GM21786 (cell line): ENCODE results near the gene SPAG6.
"Not testable (repeated sequence)": the region's sequence is repeated elsewhere in the genome, so short reads cannot be mapped to it uniquely, and the experiment has no call there.

Experiments
- ATAC-seq: cut with Tn5 transposase; IDR thresholded peaks from one replicate; pipeline ENCODE4 v1.9.1; 2021; ENCODE audit not compliant: unreplicated experiment

The SPAG6 gene

DNA sequence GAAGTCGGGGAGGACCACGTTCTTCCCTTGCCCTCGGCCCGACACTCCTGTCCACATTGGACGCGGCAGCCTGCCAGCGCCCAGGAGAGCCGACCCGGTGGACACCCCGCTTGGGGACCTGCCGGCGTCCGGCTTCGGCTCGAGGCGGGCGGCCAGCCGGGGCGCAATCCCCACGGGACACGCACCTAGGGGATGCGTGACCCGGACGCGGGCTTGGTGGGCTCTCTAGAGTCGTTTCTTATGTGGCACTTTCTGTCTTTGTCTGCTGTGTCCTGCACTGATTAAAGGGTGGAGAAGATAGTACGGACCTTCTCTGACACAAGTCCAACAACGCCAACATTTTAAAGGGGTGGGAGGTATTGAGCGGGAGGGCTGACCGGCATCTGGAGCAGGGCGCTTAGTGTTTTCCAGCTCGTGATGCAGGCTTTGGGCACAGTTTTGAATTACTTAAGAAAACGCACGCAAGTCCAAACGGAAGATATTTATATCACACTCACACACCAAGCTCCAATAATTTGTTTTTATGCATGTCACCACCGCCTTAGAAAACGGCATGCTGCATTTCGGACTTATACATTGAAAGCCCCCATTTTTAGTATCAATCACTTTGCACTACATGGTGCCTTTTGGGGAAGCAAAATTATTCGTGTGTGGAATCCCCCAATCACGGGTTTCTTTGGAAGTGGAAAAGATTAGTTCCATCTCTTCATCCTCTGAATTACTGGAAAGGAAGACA, 3.9 kb upstream of the SPAG6 start:
- ATAC-seq, result peak; percentile 12

DNA sequence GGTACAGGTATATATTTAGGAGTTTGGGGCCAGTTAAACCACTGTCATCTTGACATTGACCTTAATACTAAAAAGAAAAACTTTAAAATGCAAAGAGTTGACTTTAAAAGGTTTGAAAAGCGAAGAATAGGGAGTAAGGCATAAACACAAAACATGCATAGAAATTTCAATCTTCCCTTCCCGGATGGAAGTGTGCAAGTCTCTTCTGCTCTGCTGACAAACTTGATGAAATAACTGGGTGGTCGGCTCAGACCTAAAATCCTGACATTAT, 3.4 kb upstream of the SPAG6 start:
- ATAC-seq, result no peak

DNA sequence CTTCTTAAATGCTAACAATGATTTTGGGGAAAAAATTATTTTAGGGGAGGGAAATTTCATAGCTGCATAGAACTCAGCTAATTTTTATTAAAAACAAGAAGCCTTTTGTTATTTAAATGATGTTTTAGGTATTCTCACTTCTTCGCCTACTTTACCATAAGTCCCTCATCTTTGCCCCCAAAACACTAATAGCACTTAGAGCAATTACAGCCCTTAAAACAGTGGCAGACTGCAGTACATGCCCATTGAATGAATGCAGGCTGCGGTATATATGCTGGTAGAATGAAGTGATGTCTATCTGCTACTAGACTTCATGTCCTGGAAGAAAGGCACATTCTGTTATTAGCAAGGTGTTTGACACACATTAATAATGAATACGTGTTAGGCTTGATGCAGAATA, 2.9 kb upstream of the SPAG6 start:
- ATAC-seq, result no peak

DNA sequence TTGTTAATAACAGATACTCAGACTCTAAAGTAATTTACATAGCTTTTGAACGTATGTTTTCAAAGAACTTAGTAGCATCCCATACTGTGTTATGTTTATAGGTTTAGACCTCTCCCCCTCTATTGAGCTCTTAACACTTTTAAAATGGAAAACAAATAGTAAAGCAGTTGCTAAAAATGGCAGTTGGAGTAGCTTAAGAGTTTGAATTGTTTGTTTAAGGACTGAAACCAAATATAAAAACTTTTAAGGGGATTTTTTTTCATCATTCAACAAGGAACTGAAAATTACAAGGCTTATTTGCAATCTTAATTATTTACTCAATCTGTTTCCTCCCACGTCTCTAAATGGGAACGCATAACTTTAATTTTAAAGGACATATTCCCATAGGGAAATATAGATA, 1.6 kb upstream of the SPAG6 start:
- ATAC-seq, result no peak

DNA sequence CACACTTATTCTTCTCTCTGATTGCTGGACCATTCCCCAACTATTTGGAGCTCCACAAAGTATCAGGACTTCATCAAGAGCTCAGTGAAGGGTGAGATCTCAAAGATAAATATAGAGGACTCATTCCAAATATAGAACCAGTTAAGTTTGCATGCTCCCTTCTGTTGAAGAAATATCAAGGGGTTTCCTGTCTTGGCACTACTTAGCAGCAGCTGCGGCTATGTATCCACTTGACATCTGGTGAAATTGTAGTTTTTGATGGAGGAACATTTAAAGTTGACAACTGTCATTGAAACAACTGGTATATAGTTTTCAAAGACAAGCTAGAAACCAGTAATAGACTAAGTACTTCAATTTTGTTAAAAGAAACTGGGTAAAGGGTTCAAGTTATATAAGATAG, 1.0 kb upstream of the SPAG6 start:
- no peak for ATAC-seq

DNA sequence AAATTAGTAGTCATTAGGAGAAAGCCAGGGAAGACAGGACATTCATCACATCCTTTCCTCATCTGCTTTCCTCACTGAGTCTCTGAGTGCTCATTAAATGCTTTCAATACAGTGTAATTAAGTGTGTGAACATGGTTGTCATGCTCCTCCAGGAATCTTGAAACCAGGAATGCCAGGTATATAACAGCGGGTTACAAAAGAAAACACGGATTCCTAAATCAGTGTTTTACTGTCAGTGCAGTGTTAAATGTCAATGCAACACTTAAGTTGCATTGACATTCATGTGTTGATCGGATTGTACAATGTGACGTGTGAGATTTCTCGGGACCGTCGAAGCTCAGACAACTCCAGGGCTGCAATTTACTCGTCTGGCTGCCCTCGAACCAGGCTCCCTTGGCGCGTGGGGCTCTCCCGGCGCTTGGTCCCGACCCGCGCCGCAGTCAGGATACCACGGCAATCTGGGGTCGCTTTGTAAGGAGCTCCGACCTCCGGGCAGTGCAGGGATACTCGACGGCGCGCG, 455 bp upstream of the SPAG6 start:
- ATAC-seq, result no peak

DNA sequence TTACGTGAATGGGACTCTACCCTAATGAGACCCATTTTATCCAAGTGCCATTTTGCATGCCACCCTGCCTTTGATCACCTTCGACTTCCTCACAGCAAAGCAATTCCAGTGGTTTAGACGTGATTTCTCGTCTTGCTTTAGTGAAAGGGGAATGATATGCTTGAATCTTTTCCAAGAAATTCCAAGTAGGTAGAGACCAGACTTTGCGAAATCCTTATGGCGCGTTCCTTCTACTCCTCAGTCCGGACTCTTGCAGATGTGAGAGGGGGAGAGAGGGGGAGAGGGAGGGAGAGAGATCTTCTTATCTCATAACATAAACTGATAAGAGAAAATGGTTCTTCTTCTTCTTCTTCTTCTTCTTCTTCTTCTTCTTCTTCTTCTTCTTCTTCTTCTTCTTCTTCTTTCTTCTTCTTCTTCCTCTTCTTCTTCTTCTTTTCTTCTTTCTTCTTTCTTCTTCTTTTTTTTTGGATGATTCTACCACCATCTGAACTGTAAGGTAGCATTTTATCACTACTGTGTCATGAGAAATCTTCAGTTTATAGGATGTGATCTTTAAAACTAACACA, 883 bp downstream of the SPAG6 start:
- ATAC-seq, result no peak

DNA sequence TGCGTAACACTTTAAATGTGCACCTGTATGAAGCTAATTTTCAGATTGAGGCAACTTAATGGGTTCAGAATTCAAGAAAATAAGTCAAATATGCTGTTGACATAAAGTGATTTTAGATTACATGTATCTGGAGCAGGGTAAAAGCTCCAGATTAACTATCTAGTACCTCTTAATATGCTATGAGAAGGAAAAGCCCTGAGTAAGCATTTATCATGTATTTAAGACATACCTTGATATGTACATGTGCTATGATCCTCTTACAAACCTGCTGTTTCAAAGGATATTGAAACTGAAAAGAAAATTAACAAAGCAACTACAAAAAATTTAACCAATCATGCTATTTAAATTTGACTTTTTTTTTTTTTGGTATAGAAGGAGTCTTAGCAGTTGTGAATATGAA, 4.5 kb downstream of the SPAG6 start:
- no peak for ATAC-seq

DNA sequence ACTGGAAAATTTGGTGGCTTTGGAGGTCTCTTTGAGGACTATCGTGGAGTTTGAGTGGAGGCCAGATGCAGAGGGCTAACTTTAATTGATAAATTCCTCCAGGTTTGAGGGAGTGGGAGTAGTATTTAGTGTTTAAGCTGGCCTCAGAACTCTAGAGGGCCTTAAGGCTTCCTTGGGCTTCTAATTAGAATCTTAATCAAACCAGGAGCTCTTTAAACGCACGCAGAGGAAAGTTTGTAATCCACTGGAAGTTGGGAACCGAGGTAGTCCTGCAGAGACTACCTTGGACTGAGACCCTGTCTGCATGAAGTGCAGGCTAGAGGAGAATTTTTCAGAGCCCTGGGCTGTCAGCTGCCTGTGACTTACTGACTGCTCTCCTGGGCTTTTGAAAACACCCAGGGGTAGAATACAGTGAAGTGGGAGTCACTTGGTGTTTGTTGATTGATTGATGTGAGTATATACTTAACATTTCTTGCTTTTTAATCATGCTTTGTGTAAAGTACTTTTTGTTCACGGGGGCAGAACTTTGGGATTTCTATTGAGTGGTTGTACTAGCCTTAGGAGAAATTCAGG, 5.9 kb downstream of the SPAG6 start:
- ATAC-seq, result no peak

DNA sequence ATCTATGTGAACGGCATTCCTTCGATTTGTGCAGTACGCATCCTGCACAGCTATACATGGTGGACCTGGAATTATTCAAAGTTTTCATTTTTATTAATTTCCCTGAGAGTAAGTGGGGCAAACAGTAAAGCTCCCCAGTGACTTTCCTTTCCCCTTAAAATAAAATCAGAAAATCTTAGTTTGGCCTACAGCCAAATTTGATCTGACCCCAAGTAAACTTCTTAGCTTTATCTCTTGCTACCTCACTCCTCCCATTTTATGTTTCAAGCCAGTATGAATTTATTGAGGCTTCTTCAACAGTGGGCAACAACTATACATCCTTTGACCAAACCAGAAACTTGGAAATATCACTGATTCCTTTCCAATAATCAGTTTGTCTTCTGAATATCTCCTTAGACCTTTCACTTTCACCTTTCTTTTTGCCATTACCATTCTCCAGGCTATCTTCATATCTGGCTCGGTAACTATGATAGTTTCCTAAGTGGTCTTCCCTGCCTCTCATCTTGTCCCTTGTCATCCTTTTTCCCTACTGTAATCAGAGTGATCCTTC, 11.1 kb downstream of the SPAG6 start:
- no peak for ATAC-seq

DNA sequence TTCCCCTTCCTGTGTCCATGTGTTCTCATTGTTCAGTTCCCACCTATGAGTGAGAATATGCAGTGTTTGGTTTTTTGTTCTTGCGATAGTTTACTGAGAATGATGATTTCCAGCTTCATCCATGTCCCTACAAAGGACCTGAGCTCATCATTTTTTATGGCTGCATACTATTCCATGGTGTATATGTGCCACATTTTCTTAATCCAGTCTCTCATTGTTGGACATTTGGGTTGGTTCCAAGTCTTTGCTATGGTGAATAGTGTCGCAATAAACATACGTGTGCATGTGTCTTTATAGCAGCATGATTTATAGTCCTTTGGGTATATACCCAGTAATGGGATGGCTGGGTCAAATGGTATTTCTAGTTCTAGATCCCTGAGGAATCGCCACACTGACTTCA, 12.5 kb downstream of the SPAG6 start:
- not testable (repeated sequence) for ATAC-seq

DNA sequence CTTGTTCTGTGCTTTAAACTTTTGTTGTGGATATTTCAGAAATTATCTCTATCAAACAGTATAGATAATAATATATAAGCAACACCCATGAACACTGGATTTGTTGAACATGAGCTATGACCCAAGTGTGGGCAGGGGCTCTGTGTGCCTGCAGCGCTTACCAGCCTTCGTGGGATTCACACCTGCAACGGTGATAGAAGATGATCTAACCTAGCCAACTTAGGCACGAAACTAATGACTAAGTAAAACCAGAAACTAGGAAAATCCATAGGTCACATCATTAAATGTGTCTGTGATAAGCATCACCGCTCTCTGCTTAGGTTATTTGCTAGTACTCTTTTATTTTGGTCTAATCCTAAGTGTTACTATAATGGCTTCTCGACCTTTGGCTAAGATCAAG, 18.0 kb downstream of the SPAG6 start:
- no peak for ATAC-seq

DNA sequence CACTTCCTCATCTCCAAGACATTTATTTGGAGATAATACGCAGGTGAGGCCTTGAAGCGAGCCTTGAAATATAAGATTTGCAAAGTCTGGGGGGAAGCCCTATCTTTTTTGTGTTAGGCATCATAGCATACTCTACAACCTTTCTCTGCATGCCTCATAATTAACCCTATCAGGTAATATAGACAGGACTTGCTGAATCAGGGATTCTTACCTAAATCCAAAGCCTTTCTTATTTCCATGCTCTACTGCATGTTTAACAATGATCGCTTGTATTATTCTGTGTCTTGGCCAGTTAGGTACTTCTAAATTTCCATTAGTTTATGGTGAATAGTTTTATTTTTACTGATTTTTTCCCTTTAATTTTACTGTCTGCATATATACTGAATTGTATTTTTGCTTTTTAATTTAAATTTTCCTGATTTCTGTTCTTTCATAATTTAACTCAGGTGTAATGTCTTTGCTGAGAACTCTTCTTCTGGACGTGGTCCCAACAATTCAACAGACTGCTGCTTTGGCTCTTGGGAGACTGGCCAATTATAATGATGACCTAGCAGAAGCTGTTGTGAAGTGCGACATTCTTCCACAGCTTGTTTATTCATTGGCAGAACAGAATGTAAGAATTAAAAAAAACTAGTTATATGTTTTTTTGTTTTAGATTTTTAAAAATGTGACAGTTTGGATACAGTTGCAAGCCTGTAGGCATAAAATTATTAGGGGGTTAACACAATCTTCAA, 19.3 kb downstream of the SPAG6 start:
- no peak for ATAC-seq

DNA sequence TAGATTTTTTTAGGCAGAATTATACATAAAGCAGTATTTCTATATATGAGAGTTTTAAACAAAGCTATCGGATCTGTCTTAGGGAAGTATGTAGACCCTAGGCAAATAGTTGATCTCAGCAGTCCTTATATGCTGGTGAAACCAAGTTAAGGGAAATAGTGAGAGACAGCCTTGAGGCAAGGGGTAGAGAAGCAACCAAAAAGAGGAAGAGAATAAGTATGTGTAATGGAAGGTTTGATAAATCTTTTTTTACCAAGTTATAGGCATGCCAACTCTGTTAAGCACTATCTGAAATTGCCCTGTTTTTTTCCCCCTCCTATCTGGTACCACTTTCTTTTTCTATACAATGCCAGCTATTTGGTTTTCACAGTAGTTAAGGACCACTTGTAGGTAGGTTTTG, 19.9 kb downstream of the SPAG6 start:
- ATAC-seq, result peak; percentile 52

DNA sequence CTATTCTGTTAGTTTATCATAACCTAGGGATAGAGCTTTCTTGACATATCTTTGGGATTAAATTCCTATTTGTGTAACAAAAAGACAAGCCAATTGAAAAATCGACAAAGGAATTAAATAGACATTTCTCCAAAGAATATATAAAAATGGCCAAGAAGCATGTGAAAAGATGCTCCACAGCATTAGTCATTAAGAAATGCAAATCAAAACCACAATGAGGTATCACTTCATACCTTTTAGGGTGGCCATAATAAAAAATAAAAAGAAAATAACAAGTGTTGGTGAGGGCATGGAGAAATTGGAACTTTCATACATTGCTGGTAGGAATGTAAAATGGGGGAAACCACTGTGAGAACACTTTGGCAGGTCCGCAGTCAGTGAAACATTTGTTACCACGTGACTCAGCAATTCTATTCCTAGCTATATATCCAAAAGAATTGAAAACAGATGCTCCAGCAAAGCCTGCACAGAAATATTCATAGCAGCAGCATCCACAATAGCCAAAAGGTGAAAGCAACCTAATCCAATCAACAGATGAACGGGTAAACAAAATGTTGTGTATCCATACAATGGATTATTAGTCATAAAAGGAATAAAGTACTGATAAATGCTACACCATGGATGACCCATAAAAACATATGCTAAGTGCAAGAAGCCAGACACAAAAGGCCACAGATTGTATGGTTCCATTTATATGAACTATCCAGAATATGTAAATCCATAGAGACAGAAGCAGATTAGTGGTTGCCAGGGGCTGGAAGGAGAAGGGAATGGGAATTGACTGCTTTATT, 20.5 kb downstream of the SPAG6 start:
- ATAC-seq, result no peak

DNA sequence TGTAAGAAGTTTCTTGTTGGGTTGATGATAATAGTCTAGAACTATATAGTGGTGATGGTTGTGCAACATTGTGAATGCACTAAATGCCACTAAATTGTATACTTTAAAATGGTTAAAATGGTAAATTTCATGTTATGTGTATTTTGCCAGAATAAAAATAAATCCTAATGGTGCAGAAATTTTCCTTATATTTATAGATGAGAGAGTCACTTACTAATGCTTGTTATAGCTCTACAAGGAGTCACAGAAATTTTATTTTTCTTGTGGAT, 21.1 kb downstream of the SPAG6 start:
- ATAC-seq, result no peak

DNA sequence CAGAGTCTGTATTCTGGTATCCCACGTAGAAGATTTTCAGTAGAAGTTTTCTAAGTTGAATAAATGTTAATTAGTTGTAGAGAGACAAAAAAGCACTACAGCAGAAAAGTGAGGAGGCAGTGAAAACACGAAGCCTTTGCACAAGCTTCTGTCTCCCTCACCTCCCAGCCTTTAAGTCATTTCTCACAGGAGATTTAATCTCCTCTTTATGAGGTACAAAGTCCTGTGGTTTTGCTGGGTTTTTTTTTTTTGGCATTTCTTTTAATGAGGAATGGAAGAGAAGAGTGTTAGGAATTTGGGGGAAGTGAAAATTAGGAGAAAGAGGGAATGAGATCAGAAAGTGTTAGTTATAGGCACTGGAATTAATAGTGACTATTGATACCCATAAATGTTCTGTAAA, 21.5 kb downstream of the SPAG6 start:
- no peak for ATAC-seq

DNA sequence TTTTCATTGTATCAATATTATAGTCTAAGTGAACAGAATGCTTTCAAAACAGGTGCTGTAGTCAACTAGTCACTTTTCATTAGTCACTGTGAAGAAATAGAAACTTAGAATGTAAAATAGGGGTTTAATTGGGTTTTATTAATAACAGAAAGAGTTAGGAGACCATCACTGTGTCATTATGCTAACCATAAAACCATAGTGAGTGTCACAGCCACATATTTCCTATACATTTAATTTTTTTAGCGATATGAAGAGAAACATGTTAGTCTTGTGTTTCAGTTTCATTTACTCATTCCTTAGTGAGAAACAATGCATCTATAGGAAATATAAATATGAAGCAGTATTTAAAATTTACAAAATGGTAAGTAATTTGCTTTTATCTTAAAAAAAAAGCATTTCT, 22.2 kb downstream of the SPAG6 start:
- peak; percentile 53 for ATAC-seq

DNA sequence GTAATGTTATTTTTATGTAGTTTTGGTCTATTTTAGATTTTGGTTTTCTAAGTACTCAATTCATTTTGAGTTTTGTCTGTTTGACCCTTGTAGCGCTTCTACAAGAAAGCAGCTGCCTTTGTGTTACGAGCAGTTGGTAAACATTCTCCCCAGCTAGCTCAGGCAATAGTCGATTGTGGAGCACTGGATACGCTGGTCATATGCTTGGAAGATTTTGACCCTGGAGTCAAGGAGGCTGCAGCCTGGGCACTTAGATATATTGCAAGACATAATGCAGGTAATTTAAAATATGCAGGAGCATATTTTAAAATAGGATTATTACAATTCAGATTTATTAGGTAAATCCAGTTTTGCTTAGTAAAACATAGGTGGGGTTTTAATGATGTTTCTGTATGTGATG, 23.1 kb downstream of the SPAG6 start:
- no peak for ATAC-seq

DNA sequence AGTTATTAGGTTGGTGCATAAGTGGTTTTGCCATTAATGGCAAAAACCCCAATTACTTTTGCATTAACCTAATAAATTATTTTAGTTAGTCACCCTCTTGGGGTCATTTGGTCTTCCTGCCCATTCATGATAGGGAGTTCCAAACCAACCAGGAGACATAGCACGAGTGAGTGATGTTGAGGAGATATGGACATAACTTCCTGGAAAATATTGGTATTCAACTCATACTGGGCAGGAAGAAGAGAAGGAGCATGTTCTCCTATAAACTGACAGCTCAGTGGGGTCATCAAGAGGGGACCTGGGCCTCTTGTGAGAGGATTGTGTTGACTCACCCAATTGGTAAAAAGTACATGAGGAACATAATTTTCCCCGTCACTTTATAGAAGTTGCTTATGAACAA, 23.7 kb downstream of the SPAG6 start:
- no peak for ATAC-seq

DNA sequence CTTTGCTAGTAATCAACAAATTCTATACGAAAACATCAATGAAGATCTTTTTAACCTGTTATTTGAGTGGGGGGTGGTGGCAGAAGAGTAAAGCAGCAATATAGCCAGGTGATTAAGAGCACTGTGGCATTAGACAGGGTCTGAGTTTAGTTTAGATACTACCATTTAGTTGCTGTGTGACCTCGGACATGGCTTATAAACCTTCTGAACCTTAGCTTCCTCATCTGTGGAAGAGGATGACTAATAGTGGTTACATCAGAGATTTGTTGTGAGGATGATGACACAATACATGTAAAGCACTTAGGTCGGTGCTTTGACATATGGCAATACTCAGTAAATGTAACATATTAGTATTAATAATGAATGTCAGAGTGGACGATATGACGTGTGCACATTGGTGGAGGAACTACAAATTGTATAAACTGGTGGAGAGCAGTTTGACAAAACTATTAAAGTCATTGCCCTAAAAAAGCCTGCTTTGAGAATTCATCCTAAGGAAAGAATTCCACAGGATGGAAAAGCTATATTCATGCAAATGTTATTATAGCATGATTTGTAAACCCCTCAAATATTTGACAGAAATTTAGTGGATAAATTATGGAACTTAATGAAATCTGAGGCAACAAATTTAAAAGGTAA, 24.3 kb downstream of the SPAG6 start:
- ATAC-seq, result peak; percentile 39
